ENCODE results near the gene STX8. TPM values are rescaled to one million over a fixed set of nuclear protein-coding genes. Genes with fewer than 3 reads are reported as not detected.

Gene STX8
- total RNA-seq, 2 donors from 2014 or later = 41.6 to 57.2 TPM

DNA sequence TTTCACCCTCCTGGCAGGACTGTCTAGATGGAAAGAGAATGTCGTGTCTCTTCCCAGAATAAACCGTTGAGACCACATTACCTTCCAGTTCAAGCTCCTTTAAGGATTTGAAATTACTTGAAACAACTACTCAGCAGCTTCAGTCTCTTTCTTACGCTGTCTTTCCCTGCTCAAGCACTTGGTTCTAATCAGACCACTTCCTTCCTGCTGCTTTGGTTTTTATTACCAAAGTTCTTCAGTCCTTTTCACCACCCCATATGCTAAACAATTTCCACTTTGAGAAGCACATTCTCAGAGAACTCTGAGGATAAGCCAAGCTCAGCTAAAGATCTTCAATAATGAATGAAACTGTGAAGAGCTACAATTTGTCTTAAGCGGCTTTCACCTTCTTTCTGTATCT, 105.4 kb downstream of the STX8 start:
- TF ChIP-seq, protein P1, sequence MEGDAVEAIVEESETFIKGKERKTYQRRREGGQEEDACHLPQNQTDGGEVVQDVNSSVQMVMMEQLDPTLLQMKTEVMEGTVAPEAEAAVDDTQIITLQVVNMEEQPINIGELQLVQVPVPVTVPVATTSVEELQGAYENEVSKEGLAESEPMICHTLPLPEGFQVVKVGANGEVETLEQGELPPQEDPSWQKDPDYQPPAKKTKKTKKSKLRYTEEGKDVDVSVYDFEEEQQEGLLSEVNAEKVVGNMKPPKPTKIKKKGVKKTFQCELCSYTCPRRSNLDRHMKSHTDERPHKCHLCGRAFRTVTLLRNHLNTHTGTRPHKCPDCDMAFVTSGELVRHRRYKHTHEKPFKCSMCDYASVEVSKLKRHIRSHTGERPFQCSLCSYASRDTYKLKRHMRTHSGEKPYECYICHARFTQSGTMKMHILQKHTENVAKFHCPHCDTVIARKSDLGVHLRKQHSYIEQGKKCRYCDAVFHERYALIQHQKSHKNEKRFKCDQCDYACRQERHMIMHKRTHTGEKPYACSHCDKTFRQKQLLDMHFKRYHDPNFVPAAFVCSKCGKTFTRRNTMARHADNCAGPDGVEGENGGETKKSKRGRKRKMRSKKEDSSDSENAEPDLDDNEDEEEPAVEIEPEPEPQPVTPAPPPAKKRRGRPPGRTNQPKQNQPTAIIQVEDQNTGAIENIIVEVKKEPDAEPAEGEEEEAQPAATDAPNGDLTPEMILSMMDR (IDR thresholded peaks at IDR 0.05) = no peak
- Histone ChIP-seq H3K27ac (no peak overlapping the region), H3K4me3 (no peak overlapping the region), H3K9me3 (no peaks in the 10 kb centered on the region), H3K9ac (ENCODE audit: low read depth in 2 of 2, low read length in 2 of 2) (no peak overlapping the region), H3K4me1 (no peaks in the 10 kb centered on the region), H3K27me3 (no peaks in the 10 kb centered on the region), H3K36me3 (no peaks in the 10 kb centered on the region)
- no peak for DNase-seq
- intact Hi-C loops (cut with DNase I) = no loop called here

- intact Hi-C loops (cut with DNase I) = no loop called here
- no peaks in the 10 kb centered on the region for H3K4me1 ChIP-seq
- TF ChIP-seq, protein P1 (IDR thresholded peaks at IDR 0.05) = no peak
- no peak overlapping the region for H3K9ac ChIP-seq (ENCODE audit: low read depth in 2 of 2, low read length in 2 of 2)
- H3K27ac ChIP-seq = no peak overlapping the region
- no peaks in the 10 kb centered on the region for H3K27me3 ChIP-seq
- H3K36me3 ChIP-seq = no peaks in the 10 kb centered on the region
- no peaks in the 10 kb centered on the region for H3K9me3 ChIP-seq
- H3K4me3 ChIP-seq = no peak overlapping the region
- no peak for DNase-seq
Measured at GRCh38 chr17:9468937-9469336, 106.7 kb downstream of the STX8 start.

DNA sequence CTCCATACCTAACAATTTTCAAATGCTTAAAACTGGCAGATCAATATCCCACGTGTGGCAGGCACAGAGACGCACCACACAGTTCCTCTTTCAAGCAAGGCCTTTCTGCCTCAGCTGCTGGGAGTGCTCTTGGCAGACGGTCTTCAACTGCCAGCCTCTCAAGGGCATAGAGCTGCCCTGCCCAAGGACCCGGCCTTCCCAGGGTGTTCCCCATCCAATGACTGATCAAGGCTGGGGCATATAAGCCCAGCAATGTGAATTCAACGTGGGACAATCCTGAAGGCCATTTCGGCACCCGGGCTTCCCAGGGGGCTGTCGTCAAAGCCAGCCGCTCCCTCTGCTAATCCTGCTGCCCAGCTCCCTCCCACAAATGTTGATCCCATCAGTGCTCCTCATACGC, 107.1 kb downstream of the STX8 start:
- no peak overlapping the region for H3K4me3 ChIP-seq
- no peaks in the 10 kb centered on the region for H3K9me3 ChIP-seq
- intact Hi-C loops (cut with DNase I) = no loop called here
- H3K27ac ChIP-seq = no peak overlapping the region
- H3K4me1 ChIP-seq = no peaks in the 10 kb centered on the region
- TF ChIP-seq, protein P1 (IDR thresholded peaks at IDR 0.05) = no peak
- H3K9ac ChIP-seq (ENCODE audit: low read depth in 2 of 2, low read length in 2 of 2) = no peak overlapping the region
- no peak for DNase-seq
- H3K27me3 ChIP-seq = no peaks in the 10 kb centered on the region
- H3K36me3 ChIP-seq = no peaks in the 10 kb centered on the region

DNA sequence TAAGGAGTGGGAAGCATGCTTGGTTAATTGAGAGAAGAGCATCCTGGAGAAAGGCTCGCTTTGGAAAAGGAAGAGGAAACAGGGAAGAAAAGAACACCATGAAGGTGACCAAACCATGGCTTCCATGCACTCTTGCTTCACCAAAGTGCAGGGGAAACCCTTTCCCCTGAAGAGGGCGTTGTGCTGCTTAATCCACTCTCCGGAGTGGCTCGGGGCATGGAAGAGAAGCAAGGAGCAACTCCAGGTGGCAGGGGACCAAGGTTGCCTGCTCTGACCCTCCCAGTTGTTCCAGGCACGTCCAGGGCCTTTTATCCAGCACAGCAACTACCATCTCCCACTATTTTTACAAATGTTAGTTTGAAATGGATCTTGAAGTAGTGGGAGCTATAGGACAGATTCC, 108.1 kb downstream of the STX8 start:
- no peak overlapping the region for H3K27ac ChIP-seq
- intact Hi-C loops (cut with DNase I) = no loop called here

GRCh38 chr17:9465210-9465921, 110.3 kb downstream of the STX8 start:
- intact Hi-C loops (cut with DNase I) = no loop called here
- Histone ChIP-seq H3K4me3 (no peak overlapping the region), H3K27me3 (no peaks in the 10 kb centered on the region), H3K4me1 (no peaks in the 10 kb centered on the region), H3K9ac (ENCODE audit: low read depth in 2 of 2, low read length in 2 of 2) (no peak overlapping the region), H3K27ac (no peak overlapping the region), H3K36me3 (no peaks in the 10 kb centered on the region), H3K9me3 (no peaks in the 10 kb centered on the region)
- TF ChIP-seq, protein P1 (IDR thresholded peaks at IDR 0.05) = no peak
- no peak for DNase-seq

More for the DNA sequence above, 108.1 kb downstream of the STX8 start:
- Histone ChIP-seq H3K4me1 (no peaks in the 10 kb centered on the region), H3K36me3 (no peaks in the 10 kb centered on the region), H3K9ac (ENCODE audit: low read depth in 2 of 2, low read length in 2 of 2) (no peak overlapping the region), H3K4me3 (no peak overlapping the region), H3K27me3 (no peaks in the 10 kb centered on the region), H3K9me3 (no peaks in the 10 kb centered on the region)
- no peak for DNase-seq
- TF ChIP-seq, protein P1 (IDR thresholded peaks at IDR 0.05) = no peak
